Heart left ventricle (tissue), 13 donors: ENCODE results near the gene KCTD18.

ENCODE experiments used
- CTCF ChIP-seq, 12 donors: fragments of 200-600 bp; sonication (generic) in 4 of 12; IDR thresholded peaks; one replicate each; pipeline versions ENCODE4 v1.5.0 to v1.8.0; 2018 to 2022; ENCODE audit warnings: antibody characterized with exemption in 12 of 12, mild to moderate bottlenecking in 5 of 12
- POLR2A ChIP-seq, 2 donors: fragments of 450-650 bp; IDR thresholded peaks; one replicate each; pipeline ENCODE4 v1.6.1; 2017; ENCODE audit warnings: antibody characterized with exemption in 2 of 2, mild to moderate bottlenecking in 2 of 2, moderate library complexity in 2 of 2
- donor health status: ischemic (EF 13 %, LVEDD 7.1; RV severe dilation, severe dysfunction).
- donor health status: DM: no; HTN: yes; CAD: no.
- donor health status: DM: no; HTN: no; CAD: no.
- donor health status: ischemic (EF 25% LVEDD 6.9; RV normal size, moderate dysfunction).
- donor health status: ischemic (EF 25% LVEDD 5.7; RV mildly dilated, moderate dysfunction).
- donor health status: ischemic (EF 35%, LVEDD 5.7; RV mildly dilated, moderate dysfunction).
- donor health status: nonischemic (EF 11% LVEDD 7.7; RV severe dilation, severe dysfunction).
- donor health status: DM: yes; HTN: yes; CAD: no.
- donor health status: PGD.
- donor health status: ischemic (EF 29% LVEDD 5.4; RV normal size, mild dysfunction).
- donor health status: nonischemic (EF 23%, LVEDD 6.1; RV moderate dilation, normal function).

- no peak for TF ChIP-seq CTCF (IDR thresholded peaks at IDR 0.05)
- no peak for TF ChIP-seq POLR2A (IDR thresholded peaks at IDR 0.05)
Measured at GRCh38 chr2:200450288-200450687, 59.6 kb downstream of the KCTD18 start.
